Glomerular visceral epithelial cell (primary cell): Measurements from ENCODE around the gene PTCHD1.

Source experiments
- DNase-seq: peaks from one replicate; pipeline ENCODE4 v3.0.0-alpha.2; 2016; ENCODE audit errors: extremely low spot score

The PTCHD1 gene

GRCh38 chrX:23334848-23335599 lies at the start of gene PTCHD1:
PTCHD1 (plus strand) TSS chrX:23334849; CDS start chrX:23334876, 27 bp downstream.
- no peak for DNase-seq

DNA sequence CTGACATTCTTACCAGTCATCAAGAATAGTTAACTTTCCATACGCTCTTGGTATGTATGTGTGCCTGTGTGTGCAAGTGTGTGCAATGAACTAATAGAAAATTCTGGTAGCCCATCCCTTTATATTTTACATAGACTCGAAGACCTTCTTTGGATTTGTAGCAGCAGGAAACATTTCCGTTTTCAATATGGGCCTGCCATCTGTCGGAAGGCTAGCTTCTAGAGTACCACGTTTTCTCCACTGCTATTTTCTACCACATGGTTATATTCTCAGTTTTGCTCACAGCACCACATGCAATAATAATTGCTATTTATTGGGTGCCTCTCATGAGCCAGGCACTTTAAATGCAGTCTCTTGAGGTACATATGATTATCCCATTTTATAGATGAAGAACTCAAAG lies 47.9 kb upstream of the PTCHD1 start:
- no peak for DNase-seq

DNA sequence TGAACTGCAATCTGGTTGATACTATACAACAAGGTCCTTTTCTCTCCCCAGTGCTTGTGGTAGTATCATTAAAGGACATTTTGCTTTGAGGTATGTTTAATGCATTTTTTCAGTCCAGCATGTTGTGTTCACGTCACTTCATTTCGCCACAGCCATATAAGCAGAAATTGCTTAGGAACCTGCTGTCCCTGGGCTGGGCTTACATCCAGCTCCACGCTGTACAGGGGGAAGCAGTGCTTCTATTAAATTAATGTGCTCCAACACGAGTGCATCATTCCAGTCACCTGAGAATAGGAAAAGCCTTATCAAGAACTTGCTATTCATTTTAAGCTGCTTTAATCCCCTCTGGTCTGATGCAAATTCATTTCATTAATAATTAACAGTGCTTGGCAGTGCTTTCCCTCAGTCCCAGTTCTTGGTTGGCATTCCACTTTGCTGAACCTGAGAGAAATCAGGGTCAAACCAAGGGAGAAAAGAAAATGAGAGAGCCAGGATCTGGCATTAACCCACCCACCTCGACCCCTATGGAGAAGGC lies 47.4 kb upstream of the PTCHD1 start:
- no peak for DNase-seq

- DNase-seq = no peak
Observed at GRCh38 chrX:23292354-23292987, 42.2 kb upstream of the PTCHD1 start.

DNA sequence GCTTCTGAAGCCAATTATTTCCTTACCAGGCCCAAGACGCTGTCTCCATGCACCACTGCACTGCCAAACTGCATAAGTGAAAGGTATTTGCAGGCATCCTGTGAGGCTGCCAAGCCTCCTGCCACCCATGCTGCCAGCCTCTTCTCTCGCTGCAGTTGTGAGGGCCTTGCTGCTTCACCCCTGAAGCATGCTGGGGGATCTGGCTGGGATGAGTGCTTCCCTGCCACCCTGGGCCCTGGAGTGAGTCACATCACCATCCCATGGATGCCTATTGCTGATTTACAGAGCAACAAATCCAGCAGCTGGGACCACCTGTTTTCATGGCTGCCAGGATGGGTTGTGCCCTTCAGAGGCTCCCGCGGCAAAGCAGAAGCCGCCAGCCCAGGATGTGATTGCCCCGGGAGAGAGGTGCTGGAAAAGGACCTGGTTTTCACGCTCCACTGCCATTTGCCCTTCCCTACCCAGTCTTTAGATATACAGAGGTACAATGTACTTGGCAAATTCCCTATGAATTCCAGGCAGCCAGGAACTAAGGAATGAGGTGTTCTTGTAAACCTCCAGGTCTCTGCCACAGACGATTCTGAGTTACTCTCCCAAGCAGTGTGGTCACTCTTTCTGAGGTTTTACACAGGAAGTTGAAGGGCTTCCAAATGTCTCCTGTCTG lies 41.5 kb upstream of the PTCHD1 start:
- peak; percentile 79 for DNase-seq

- no peak for DNase-seq
Observed at GRCh38 chrX:23304881-23305280, 29.8 kb upstream of the PTCHD1 start.

- no peak for DNase-seq
Observed at GRCh38 chrX:23311731-23312130, 22.9 kb upstream of the PTCHD1 start.

DNA sequence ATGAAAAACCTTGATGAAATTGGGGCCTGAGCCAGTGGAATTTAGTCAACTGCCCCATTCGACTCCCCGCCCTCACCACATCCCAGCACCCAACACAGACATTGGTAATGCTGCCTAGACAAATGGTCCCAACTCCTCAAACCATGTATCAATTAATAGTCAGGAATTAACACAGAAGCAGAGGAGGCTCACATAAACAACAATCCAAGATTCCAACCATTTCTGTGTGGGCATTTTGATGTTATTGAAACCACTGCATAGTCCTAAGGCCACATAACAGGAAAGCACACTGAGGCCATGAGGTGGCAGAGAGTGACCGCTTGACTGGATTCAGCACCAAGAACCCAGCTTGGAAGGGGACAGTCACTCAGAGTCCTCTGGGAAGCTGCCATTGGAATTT lies 22.5 kb upstream of the PTCHD1 start:
- DNase-seq = no peak

DNA sequence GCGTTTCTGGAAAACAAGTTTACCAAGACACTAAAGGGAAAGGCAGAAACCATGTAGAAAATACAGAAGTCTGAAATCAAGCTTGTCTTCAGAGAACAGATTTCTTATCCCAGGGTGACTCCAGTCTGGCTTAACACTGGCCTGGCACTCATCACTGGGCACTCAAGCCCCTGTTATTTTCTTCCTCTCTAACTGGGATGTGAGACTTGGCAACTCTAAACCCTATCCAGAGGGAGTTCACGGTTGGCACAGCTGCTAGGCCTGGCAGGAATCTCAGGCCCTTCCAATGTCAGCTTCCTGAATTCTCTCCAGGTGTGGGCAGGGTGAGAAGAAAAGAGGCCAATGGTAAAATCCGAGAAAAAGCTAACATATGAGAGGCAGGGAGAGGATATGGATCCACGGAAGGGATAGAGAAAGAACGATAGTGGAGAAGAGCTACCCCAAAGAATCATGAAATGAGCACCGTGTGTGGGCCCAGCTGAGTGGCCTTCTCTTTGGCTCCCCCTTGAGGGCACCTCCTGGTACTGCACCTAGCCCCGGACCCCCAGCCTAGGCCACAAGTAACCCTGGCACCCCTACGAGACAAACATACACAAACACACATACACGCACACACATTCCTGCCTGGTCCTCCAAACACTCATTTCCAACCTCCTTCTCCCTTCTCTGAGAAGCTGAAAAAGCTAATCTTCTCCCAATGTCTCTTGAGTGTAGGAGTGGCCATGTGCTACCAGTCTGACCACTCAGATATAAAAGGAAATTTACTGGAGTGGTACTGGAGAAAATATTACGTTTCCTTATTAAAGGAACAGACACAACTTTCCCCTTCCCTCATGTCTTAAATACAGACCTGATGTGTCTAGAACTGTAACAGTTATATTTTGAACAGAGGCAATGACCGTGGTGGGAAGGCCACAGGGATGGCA lies 16.6 kb upstream of the PTCHD1 start:
- DNase-seq = peak; percentile 17

DNA sequence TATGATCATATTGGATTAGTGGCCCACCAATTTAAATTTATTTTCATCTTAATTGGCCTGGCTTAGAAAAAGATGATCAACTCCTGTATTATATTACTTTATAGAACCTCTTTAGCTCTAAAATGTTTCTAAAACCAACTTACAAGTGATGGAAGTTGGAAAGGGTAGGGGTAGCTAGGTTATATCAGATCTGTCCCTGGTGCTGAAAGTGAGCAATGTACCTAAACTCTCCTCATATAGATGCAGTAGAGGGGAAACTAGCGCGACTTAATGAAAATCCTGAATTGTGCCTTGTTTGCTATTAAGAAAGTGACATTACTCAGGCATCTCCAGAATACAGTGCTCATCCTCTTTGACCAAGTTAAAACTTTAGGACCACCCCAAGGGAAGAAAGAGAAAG lies 7.5 kb upstream of the PTCHD1 start:
- DNase-seq = no peak

- no peak for DNase-seq
Observed at GRCh38 chrX:23331701-23332100, 2.9 kb upstream of the PTCHD1 start.

GRCh38 chrX:23332101-23332887 lies 2.4 kb upstream of the PTCHD1 start:
- DNase-seq = no peak

DNA sequence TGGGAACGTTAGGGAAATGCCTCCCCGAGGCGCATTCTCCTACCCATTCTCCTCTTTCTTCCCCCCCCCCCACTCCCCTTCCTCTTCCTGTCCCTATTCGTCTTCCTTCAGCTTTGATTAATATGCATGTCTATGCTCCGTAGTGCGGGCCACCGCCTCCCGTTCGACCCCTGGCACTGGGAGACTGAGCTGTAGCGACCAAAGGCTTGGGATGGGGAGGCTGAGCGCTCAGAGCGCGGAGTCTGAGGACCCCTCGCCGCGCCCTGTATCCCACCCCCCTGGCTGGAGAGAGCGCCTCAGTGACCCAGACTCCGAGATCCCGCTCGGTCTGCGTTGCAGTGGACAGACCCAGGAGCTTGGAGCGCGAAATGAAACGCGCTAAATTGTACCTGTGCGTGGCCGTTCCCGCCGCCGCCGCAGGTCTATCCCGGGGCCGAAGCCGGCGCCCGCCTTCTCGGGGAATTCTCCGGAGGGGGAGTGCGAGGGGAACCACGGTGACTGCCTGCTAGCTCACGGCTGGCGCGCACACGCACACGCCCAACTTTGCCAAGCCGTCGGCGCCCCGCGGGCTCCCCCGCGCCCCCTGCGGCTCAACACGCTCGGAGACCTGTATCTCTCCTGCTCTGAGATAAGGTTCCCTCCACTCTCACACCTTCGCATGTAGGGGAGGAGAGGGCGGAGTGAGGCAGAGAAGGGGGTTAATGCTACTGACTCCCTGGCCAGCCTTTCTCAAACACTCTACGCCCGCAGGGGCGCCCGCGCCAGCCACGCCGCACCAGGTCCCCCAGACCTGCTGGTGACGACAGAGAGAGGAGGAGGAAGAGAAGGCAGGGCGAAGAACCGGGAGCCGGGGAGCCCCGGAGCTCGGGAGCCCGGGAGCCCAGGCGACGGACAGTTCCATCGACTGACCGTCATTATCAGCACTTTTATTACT lies 1.5 kb upstream of the PTCHD1 start:
- DNase-seq = no peak

GRCh38 chrX:23333842-23334520 lies 668 bp upstream of the PTCHD1 start:
- no peak for DNase-seq

- no peak for DNase-seq
Observed at GRCh38 chrX:23334521-23334847, 165 bp upstream of the PTCHD1 start.

- DNase-seq = no peak
Observed at GRCh38 chrX:23338334-23338733, 3.7 kb downstream of the PTCHD1 start.

GRCh38 chrX:23341452-23341851 lies 6.8 kb downstream of the PTCHD1 start:
- peak; percentile 22 for DNase-seq

- no peak for DNase-seq
Observed at GRCh38 chrX:23344238-23344903, 9.7 kb downstream of the PTCHD1 start.

- no peak for DNase-seq
Observed at GRCh38 chrX:23344904-23345271, 10.2 kb downstream of the PTCHD1 start.
